Trophoblast cell (in vitro differentiated cells and primary cell): ENCODE measurements around the gene PHF21B.

Source experiments
- DNase-seq, 2 donors: peaks; one replicate each; pipeline ENCODE4 v3.0.0-alpha.2; 2016
- H2AFZ ChIP-seq: 2 replicates; pipeline ENCODE4 v1.6.1; 2013; ENCODE audit warnings: low read length, moderate library complexity, mild to moderate bottlenecking; ENCODE audit not compliant: insufficient read depth, poor library complexity
- H2AK5ac ChIP-seq: 2 replicates; pipeline ENCODE4 v1.6.1; 2013; ENCODE audit warnings: mild to moderate bottlenecking, low read length
- H2BK120ac ChIP-seq: 2 replicates; pipeline ENCODE4 v1.6.1; 2013; ENCODE audit warnings: low read length, mild to moderate bottlenecking, moderate library complexity; ENCODE audit not compliant: insufficient read depth, poor library complexity
- H2BK12ac ChIP-seq: 2 replicates; pipeline ENCODE4 v1.6.1; 2013; ENCODE audit warnings: mild to moderate bottlenecking, low read length, moderate library complexity
- H2BK5ac ChIP-seq: 2 replicates; pipeline ENCODE4 v1.6.1; 2013; ENCODE audit warnings: low read length, low read depth, moderate library complexity, mild to moderate bottlenecking; ENCODE audit not compliant: poor library complexity
- H3K14ac ChIP-seq: 2 replicates; pipeline ENCODE4 v1.6.1; 2013; ENCODE audit warnings: mild to moderate bottlenecking, low read length
- H3K18ac ChIP-seq: 2 replicates; pipeline ENCODE4 v1.6.1; 2013; ENCODE audit warnings: mild to moderate bottlenecking, low read length
- H3K23ac ChIP-seq: 2 replicates; pipeline ENCODE4 v1.6.1; 2013; ENCODE audit warnings: low read length
- H3K27ac ChIP-seq: 2 replicates; pipeline ENCODE4 v1.5.1; 2013; ENCODE audit warnings: low read depth, mild to moderate bottlenecking, inconsistent platforms, low read length, moderate library complexity
- H3K27me3 ChIP-seq: 2 replicates; pipeline ENCODE4 v1.6.1; 2013; ENCODE audit warnings: inconsistent platforms, mild to moderate bottlenecking, low read length, moderate library complexity; ENCODE audit not compliant: insufficient read depth
- H3K36me3 ChIP-seq, 2 experiments: 1 replicate in 1 of 2; 2 replicates in 1 of 2; pipeline ENCODE4 v1.6.1; 2013; ENCODE audit warnings: low read length in 2 of 2, mild to moderate bottlenecking in 2 of 2, moderate library complexity in 1 of 2; ENCODE audit not compliant: insufficient read depth in 2 of 2, control insufficient read depth in 1 of 2
- H3K4ac ChIP-seq: 2 replicates; pipeline ENCODE4 v1.6.1; 2013; ENCODE audit warnings: low read depth, mild to moderate bottlenecking, low read length, moderate library complexity
- H3K4me1 ChIP-seq, 2 experiments: 1 replicate in 1 of 2; 2 replicates in 1 of 2; pipeline ENCODE4 v1.6.1; 2013; ENCODE audit warnings: low read length in 2 of 2, mild to moderate bottlenecking in 2 of 2, moderate library complexity in 1 of 2; ENCODE audit not compliant: insufficient read depth in 2 of 2, control insufficient read depth in 1 of 2
- H3K4me2 ChIP-seq: 2 replicates; pipeline ENCODE4 v1.6.1; 2013; ENCODE audit warnings: inconsistent platforms, mild to moderate bottlenecking, low read length, moderate library complexity
- H3K4me3 ChIP-seq: 2 replicates; pipeline ENCODE4 v1.5.1; 2013; ENCODE audit warnings: mild to moderate bottlenecking, low read depth, low read length, inconsistent platforms
- H3K79me1 ChIP-seq: one replicate; pipeline ENCODE4 v1.6.1; 2013; ENCODE audit warnings: low read length
- H3K79me2 ChIP-seq: 2 replicates; pipeline ENCODE4 v1.6.1; 2013; ENCODE audit warnings: low read length, mild to moderate bottlenecking; ENCODE audit not compliant: control insufficient read depth, insufficient read depth, poor library complexity
- H3K9ac ChIP-seq: 2 replicates; pipeline ENCODE4 v1.6.1; 2013; ENCODE audit warnings: mild to moderate bottlenecking, low read length
- H3K9me3 ChIP-seq: 2 replicates; pipeline ENCODE4 v1.6.1; 2013; ENCODE audit warnings: low read depth, mild to moderate bottlenecking, control low read depth, inconsistent platforms, low read length; ENCODE audit not compliant: insufficient read depth
- H4K12ac ChIP-seq: 2 replicates; pipeline ENCODE4 v1.6.1; 2013; ENCODE audit warnings: low read depth, mild to moderate bottlenecking, low read length, moderate library complexity
- H4K8ac ChIP-seq: 2 replicates; pipeline ENCODE4 v1.6.1; 2013; ENCODE audit warnings: low read depth, mild to moderate bottlenecking, low read length, moderate library complexity
- H4K91ac ChIP-seq: one replicate; pipeline ENCODE4 v1.6.1; 2013; ENCODE audit warnings: low read depth, mild to moderate bottlenecking, low read length, moderate library complexity
- WGBS: extraction: QIAGEN DNeasy Blood & Tissue Kit; methylation state at CpG from one replicate; pipeline ENCODE4 v1.1.7; 2013; ENCODE audit warnings: missing lambda C conversion rate; ENCODE audit not compliant: insufficient read length, insufficient coverage; ENCODE audit errors: extremely low coverage; 5-methylcytosine and 5-hydroxymethylcytosine counted together

Gene PHF21B

DNA sequence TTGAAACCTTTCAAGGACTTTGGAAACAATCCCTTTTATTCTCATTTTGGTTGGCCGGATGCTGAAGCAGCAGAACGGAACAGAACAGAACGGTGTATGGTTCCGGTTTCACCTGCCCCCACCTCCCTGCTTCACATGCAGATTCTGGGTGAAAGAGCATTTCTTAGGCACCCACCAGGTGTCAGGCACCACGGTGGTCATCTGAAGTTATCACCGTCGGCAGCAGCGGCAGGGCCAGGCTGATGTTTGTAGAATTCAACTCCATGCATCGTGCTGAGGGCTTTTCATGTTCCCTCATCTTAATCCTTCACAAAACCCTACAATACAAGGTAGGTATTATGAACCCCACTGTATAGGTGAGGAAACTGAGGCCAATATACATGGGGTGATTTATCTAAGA, 13.6 kb upstream of the PHF21B start:
- no peaks in the 10 kb centered on the region for H3K79me2 ChIP-seq
- H4K12ac ChIP-seq, result no peak overlapping the region
- no peak overlapping the region for H3K4ac ChIP-seq
- no peak overlapping the region for H3K18ac ChIP-seq
- no peaks in the 10 kb centered on the region for H3K27me3 ChIP-seq
- no peak overlapping the region for H2BK12ac ChIP-seq
- H4K91ac ChIP-seq, result no peak overlapping the region
- no peak overlapping the region for H3K27ac ChIP-seq
- no peak overlapping the region for H3K9ac ChIP-seq
- H3K14ac ChIP-seq, result no peak overlapping the region
- H3K36me3 ChIP-seq, result no peaks in the 10 kb centered on the region
- no peak overlapping the region for H2BK120ac ChIP-seq
- H3K9me3 ChIP-seq, result no peaks in the 10 kb centered on the region
- H3K4me1 ChIP-seq, result no peaks in the 10 kb centered on the region
- H2AFZ ChIP-seq, result no peak overlapping the region
- no peaks in the 10 kb centered on the region for H3K79me1 ChIP-seq
- no peak overlapping the region for H3K23ac ChIP-seq
- H2BK5ac ChIP-seq, result no peak overlapping the region
- H4K8ac ChIP-seq, result no peak overlapping the region
- no peak overlapping the region for H2AK5ac ChIP-seq
- H3K4me3 ChIP-seq, result no peak overlapping the region
- WGBS, result no CpG with 5 or more reads among the region's 9 CpGs
- H3K4me2 ChIP-seq, result no peak overlapping the region
- no peak for DNase-seq

GRCh38 chr22:45019861-45020655, 10.3 kb upstream of the PHF21B start:
- Histone ChIP-seq H3K14ac (no peak overlapping the region), H3K27ac (no peak overlapping the region), H2AK5ac (no peak overlapping the region), H4K8ac (no peak overlapping the region), H3K23ac (no peak overlapping the region), H3K9ac (no peak overlapping the region), H3K18ac (no peak overlapping the region), H3K79me1 (no peaks in the 10 kb centered on the region), H3K79me2 (no peaks in the 10 kb centered on the region), H4K12ac (no peak overlapping the region), H3K4me3 (no peak overlapping the region), H2BK12ac (no peak overlapping the region), H2BK5ac (no peak overlapping the region), H4K91ac (no peak overlapping the region), H3K4me1 (no peaks in the 10 kb centered on the region), H3K9me3 (no peaks in the 10 kb centered on the region), H3K27me3 (no peaks in the 10 kb centered on the region), H3K36me3 (no peaks in the 10 kb centered on the region), H2BK120ac (no peak overlapping the region), H2AFZ (no peak overlapping the region), H3K4ac (no peak overlapping the region), H3K4me2 (no peak overlapping the region)
- no peak for DNase-seq
- no CpG with 5 or more reads among the region's 16 CpGs for WGBS

- no peak overlapping the region for H3K4me2 ChIP-seq
- no peak overlapping the region for H2BK5ac ChIP-seq
- no peak overlapping the region for H4K12ac ChIP-seq
- peaks cover 2% of the 10 kb centered on the region for H3K79me2 ChIP-seq
- no CpG with 5 or more reads among the region's 4 CpGs for WGBS
- H3K79me1 ChIP-seq, result peaks cover 2% of the 10 kb centered on the region
- H3K9ac ChIP-seq, result no peak overlapping the region
- no peak overlapping the region for H3K27ac ChIP-seq
- no peak overlapping the region for H3K14ac ChIP-seq
- H3K4me3 ChIP-seq, result no peak overlapping the region
- H3K36me3 ChIP-seq, result no peaks in the 10 kb centered on the region
- no peak overlapping the region for H2AK5ac ChIP-seq
- H2AFZ ChIP-seq, result no peak overlapping the region
- H4K8ac ChIP-seq, result no peak overlapping the region
- no peak overlapping the region for H3K4ac ChIP-seq
- no peak overlapping the region for H4K91ac ChIP-seq
- no peak overlapping the region for H2BK120ac ChIP-seq
- DNase-seq, result no peak
- no peak overlapping the region for H3K18ac ChIP-seq
- H3K4me1 ChIP-seq, result peaks cover 2% of the 10 kb centered on the region in 2 experiments
- no peak overlapping the region for H3K23ac ChIP-seq
- no peaks in the 10 kb centered on the region for H3K9me3 ChIP-seq
- no peaks in the 10 kb centered on the region for H3K27me3 ChIP-seq
- H2BK12ac ChIP-seq, result no peak overlapping the region
Measured at GRCh38 chr22:45014654-45015053, 4.8 kb upstream of the PHF21B start.

DNA sequence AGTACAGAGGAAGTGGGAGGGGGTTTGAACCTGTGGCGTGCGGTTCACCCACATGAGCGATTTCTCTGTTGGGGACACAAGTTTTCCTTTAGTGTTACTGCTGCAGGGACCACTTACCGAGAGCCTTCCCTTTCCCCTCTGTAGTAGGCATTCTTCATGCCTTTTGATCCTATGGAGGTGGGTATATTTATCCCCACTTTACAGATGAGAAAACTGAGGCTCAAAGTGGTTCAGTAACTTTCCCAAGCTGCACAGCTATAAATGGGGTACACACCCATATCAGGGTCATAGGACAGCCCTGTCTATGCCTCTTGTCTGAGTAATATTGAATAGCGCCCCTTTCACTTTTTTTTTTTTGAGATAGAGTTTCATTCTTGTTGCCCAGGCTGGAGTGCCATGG, 3.3 kb upstream of the PHF21B start:
- H3K23ac ChIP-seq, result no peak overlapping the region
- WGBS, result no CpG with 5 or more reads among the region's 5 CpGs

More for the DNA sequence above, 3.3 kb upstream of the PHF21B start:
- Histone ChIP-seq H2AFZ (no peak overlapping the region), H2AK5ac (no peak overlapping the region), H2BK12ac (no peak overlapping the region), H3K9ac (no peak overlapping the region), H3K9me3 (no peaks in the 10 kb centered on the region), H3K4me1 (peaks cover 6 to 10% of the 10 kb centered on the region in 2 experiments), H3K4me2 (no peak overlapping the region), H3K27ac (no peak overlapping the region), H3K27me3 (no peaks in the 10 kb centered on the region), H3K14ac (no peak overlapping the region), H4K8ac (no peak overlapping the region), H4K12ac (no peak overlapping the region), H3K4ac (no peak overlapping the region), H3K79me1 (peaks cover 6% of the 10 kb centered on the region), H4K91ac (no peak overlapping the region), H3K36me3 (no peaks in the 10 kb centered on the region), H2BK5ac (no peak overlapping the region), H3K18ac (no peak overlapping the region), H3K79me2 (peaks cover 2% of the 10 kb centered on the region), H2BK120ac (no peak overlapping the region), H3K4me3 (no peak overlapping the region)
- no peak for DNase-seq
